ENCODE data around the gene VBP1.

- TF ChIP-seq CTCF (IDR thresholded peaks at IDR 0.05), result peak; percentile 59
- TF ChIP-seq TAF1 (IDR thresholded peaks at IDR 0.05; ENCODE audit: borderline replicate concordance, low read depth, low read length), result peak; percentile 53; the same call in 1 of the 2 replicates
- no peak for TF ChIP-seq EZH2phosphoT487 (IDR thresholded peaks at IDR 0.05; ENCODE audit: borderline replicate concordance, low read depth)
- no peak for TF ChIP-seq RAD21 (IDR thresholded peaks at IDR 0.05; ENCODE audit: low read length)
- TF ChIP-seq CHD2 (IDR thresholded peaks at IDR 0.05; ENCODE audit: low read length, partially characterized antibody), result peak; percentile 75
- TF ChIP-seq EP300 (IDR thresholded peaks at IDR 0.05; ENCODE audit: borderline replicate concordance in 1 of 2, low read depth in 1 of 2, low read length in 1 of 2), result no peak
- TF ChIP-seq POLR2AphosphoS5 (IDR thresholded peaks at IDR 0.05; ENCODE audit: low read depth, low read length), result peak; percentile 55; the same call in 1 of the 2 replicates
Measured at GRCh38 chrX:155216179-155216939, at the start of gene VBP1.
